Measurements from ENCODE around the gene NRXN2. TPM values are rescaled to one million over a fixed set of nuclear protein-coding genes. Genes with fewer than 3 reads are reported as not detected.

NRXN2 gene
- total RNA-seq, 1 donor from 2014 or later = 0.14 TPM

GRCh38 chr11:64663656-64664055 is 59.3 kb downstream of the NRXN2 start:
- TF ChIP-seq EZH2 (IDR thresholded peaks at IDR 0.05; ENCODE audit: insufficient read depth, low read length) (no peak), CTCF (IDR thresholded peaks at IDR 0.05; ENCODE audit: insufficient read depth, low read depth, low read length) (no peak)
- no peaks in the 10 kb centered on the region for H3K36me3 ChIP-seq (ENCODE audit: insufficient read depth, low read length)
- Mint-ChIP-seq H3K4me3 (ENCODE audit: unreplicated experiment) (no peak overlapping the region), H3K4me1 (ENCODE audit: low read depth, unreplicated experiment) (peaks cover 12% of the 10 kb centered on the region), H3K9me3 (ENCODE audit: unreplicated experiment) (peaks cover 3% of the 10 kb centered on the region), H3K27me3 (ENCODE audit: low read depth, unreplicated experiment) (peaks cover 23% of the 10 kb centered on the region), H3K36me3 (ENCODE audit: low read depth, unreplicated experiment) (no peaks in the 10 kb centered on the region), H3K27ac (ENCODE audit: unreplicated experiment) (no peak overlapping the region)
- H3K4me2 ChIP-seq (ENCODE audit: low read length) = no peak overlapping the region
- H2AFZ ChIP-seq (ENCODE audit: low read depth, low read length) = no peak overlapping the region
- H3K4me3 ChIP-seq (ENCODE audit: insufficient read depth, low read depth, low read length) = no peak overlapping the region
- no peaks in the 10 kb centered on the region for H3K9me3 ChIP-seq (ENCODE audit: insufficient read depth, low read depth, low read length)
- DNase-seq (ENCODE audit: low read depth) (no peak), FAIRE-seq (no peak)
- no peaks in the 10 kb centered on the region for H3K27me3 ChIP-seq (ENCODE audit: insufficient read depth, low read length)
- H3K27ac ChIP-seq (ENCODE audit: low read depth, low read length) = no peak overlapping the region
- no peaks in the 10 kb centered on the region for H3K79me2 ChIP-seq (ENCODE audit: insufficient read depth, low read length)
- H3K9ac ChIP-seq (ENCODE audit: low read length) = no peak overlapping the region
- no peaks in the 10 kb centered on the region for H4K20me1 ChIP-seq (ENCODE audit: insufficient read depth, low read length)
- H3K4me1 ChIP-seq (ENCODE audit: insufficient read depth, low read length) = peaks cover 25% of the 10 kb centered on the region

- H3K4me3 Mint-ChIP-seq (ENCODE audit: unreplicated experiment) = no peak overlapping the region
- Histone ChIP-seq H3K9ac (ENCODE audit: low read length) (no peak overlapping the region), H3K4me1 (ENCODE audit: insufficient read depth, low read length) (peaks cover 25% of the 10 kb centered on the region), H3K4me2 (ENCODE audit: low read length) (no peak overlapping the region), H2AFZ (ENCODE audit: low read depth, low read length) (peak overlapping the region; percentile 34), H4K20me1 (ENCODE audit: insufficient read depth, low read length) (no peaks in the 10 kb centered on the region), H3K4me3 (ENCODE audit: insufficient read depth, low read depth, low read length) (no peak overlapping the region), H3K27ac (ENCODE audit: low read depth, low read length) (no peak overlapping the region), H3K79me2 (ENCODE audit: insufficient read depth, low read length) (no peaks in the 10 kb centered on the region), H3K9me3 (ENCODE audit: insufficient read depth, low read depth, low read length) (no peaks in the 10 kb centered on the region), H3K36me3 (ENCODE audit: insufficient read depth, low read length) (no peaks in the 10 kb centered on the region), H3K27me3 (ENCODE audit: insufficient read depth, low read length) (no peaks in the 10 kb centered on the region)
- no peaks in the 10 kb centered on the region for H3K36me3 Mint-ChIP-seq (ENCODE audit: low read depth, unreplicated experiment)
- no peaks in the 10 kb centered on the region for H3K9me3 Mint-ChIP-seq (ENCODE audit: unreplicated experiment)
- FAIRE-seq (no peak), DNase-seq (ENCODE audit: low read depth) (no peak)
- TF ChIP-seq CTCF (IDR thresholded peaks at IDR 0.05; ENCODE audit: insufficient read depth, low read depth, low read length) (no peak), EZH2 (IDR thresholded peaks at IDR 0.05; ENCODE audit: insufficient read depth, low read length) (no peak)
- peaks cover 14% of the 10 kb centered on the region for H3K4me1 Mint-ChIP-seq (ENCODE audit: low read depth, unreplicated experiment)
- H3K27me3 Mint-ChIP-seq (ENCODE audit: low read depth, unreplicated experiment) = peaks cover 15% of the 10 kb centered on the region
- no peak overlapping the region for H3K27ac Mint-ChIP-seq (ENCODE audit: unreplicated experiment)
These were observed 61.4 kb downstream of the NRXN2 start for GRCh38 chr11:64661614-64662013.

- Histone ChIP-seq H3K4me3 (ENCODE audit: insufficient read depth, low read depth, low read length) (no peak overlapping the region), H3K9ac (ENCODE audit: low read length) (no peak overlapping the region), H3K9me3 (ENCODE audit: insufficient read depth, low read depth, low read length) (no peaks in the 10 kb centered on the region), H3K79me2 (ENCODE audit: insufficient read depth, low read length) (no peaks in the 10 kb centered on the region), H4K20me1 (ENCODE audit: insufficient read depth, low read length) (no peaks in the 10 kb centered on the region), H3K36me3 (ENCODE audit: insufficient read depth, low read length) (no peaks in the 10 kb centered on the region), H3K27me3 (ENCODE audit: insufficient read depth, low read length) (no peaks in the 10 kb centered on the region), H2AFZ (ENCODE audit: low read depth, low read length) (peak overlapping the region; percentile 34), H3K4me1 (ENCODE audit: insufficient read depth, low read length) (peaks cover 25% of the 10 kb centered on the region), H3K27ac (ENCODE audit: low read depth, low read length) (no peak overlapping the region), H3K4me2 (ENCODE audit: low read length) (peak overlapping the region; percentile 15)
- H3K27ac Mint-ChIP-seq (ENCODE audit: unreplicated experiment) = no peak overlapping the region
- DNase-seq (ENCODE audit: low read depth) (peak; percentile 49), FAIRE-seq (no peak)
- H3K4me3 Mint-ChIP-seq (ENCODE audit: unreplicated experiment) = no peak overlapping the region
- peaks cover 17% of the 10 kb centered on the region for H3K27me3 Mint-ChIP-seq (ENCODE audit: low read depth, unreplicated experiment)
- peaks cover 14% of the 10 kb centered on the region for H3K4me1 Mint-ChIP-seq (ENCODE audit: low read depth, unreplicated experiment)
- TF ChIP-seq CTCF (IDR thresholded peaks at IDR 0.05; ENCODE audit: insufficient read depth, low read depth, low read length) = no peak
- no peak for TF ChIP-seq EZH2 (IDR thresholded peaks at IDR 0.05; ENCODE audit: insufficient read depth, low read length)
- no peaks in the 10 kb centered on the region for H3K9me3 Mint-ChIP-seq (ENCODE audit: unreplicated experiment)
- no peaks in the 10 kb centered on the region for H3K36me3 Mint-ChIP-seq (ENCODE audit: low read depth, unreplicated experiment)
These were observed 61.9 kb downstream of the NRXN2 start for GRCh38 chr11:64661146-64661545.

All from astrocyte (in vitro differentiated cells and primary cell).